Fibroblast of villous mesenchyme (primary cell): ENCODE measurements around the gene IFIH1. TPM values are rescaled to one million over a fixed set of nuclear protein-coding genes. Genes with fewer than 3 reads are reported as not detected.

ENCODE experiments used
- DNase-seq: peaks from one replicate; pipeline ENCODE4 v3.0.0-alpha.2; 2010; ENCODE audit warnings: low read depth
- H3K4me3 ChIP-seq: 2 replicates; pipeline ENCODE4 v1.5.1; 2011; ENCODE audit warnings: low read depth, mild to moderate bottlenecking, low read length
- total RNA-seq: library from RNA; depleted of rRNA; stranded (reverse); fragments of >200 nt; gene quantifications from 2 replicates; pipeline ENCODE4 v1.2.3, GENCODE V29; 2012
- TF ChIP-seq, protein P1 (sequence below): IDR thresholded peaks from 2 replicates; pipeline ENCODE4 v1.5.1; 2012; ENCODE audit warnings: low read depth, mild to moderate bottlenecking, low read length; ENCODE audit not compliant: insufficient read depth

Gene IFIH1
- total RNA-seq, 1 donor: 7.8 TPM

GRCh38 chr2:162253435-162253834, 65.0 kb downstream of the IFIH1 start:
- DNase-seq: no peak
- no peak overlapping the region for H3K4me3 ChIP-seq
- TF ChIP-seq, protein P1, sequence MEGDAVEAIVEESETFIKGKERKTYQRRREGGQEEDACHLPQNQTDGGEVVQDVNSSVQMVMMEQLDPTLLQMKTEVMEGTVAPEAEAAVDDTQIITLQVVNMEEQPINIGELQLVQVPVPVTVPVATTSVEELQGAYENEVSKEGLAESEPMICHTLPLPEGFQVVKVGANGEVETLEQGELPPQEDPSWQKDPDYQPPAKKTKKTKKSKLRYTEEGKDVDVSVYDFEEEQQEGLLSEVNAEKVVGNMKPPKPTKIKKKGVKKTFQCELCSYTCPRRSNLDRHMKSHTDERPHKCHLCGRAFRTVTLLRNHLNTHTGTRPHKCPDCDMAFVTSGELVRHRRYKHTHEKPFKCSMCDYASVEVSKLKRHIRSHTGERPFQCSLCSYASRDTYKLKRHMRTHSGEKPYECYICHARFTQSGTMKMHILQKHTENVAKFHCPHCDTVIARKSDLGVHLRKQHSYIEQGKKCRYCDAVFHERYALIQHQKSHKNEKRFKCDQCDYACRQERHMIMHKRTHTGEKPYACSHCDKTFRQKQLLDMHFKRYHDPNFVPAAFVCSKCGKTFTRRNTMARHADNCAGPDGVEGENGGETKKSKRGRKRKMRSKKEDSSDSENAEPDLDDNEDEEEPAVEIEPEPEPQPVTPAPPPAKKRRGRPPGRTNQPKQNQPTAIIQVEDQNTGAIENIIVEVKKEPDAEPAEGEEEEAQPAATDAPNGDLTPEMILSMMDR: no peak

DNA sequence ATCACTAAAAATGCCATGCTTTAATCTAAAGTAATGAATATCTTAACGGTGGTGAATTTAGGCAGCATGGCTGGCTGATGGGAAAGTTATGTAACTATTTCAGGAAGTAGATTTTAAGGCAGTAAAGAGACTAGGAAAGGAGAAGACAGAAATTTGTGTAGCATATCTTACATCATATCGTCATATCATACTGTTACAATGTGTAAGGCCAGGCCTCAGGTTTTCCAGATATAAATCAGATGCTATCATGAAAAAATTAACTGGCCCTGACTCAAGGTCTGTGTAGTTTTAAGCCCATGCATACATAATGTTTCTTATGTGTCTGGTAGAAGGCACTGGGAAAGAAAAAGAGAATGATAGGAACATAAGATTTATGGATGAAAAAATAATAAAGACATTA, 66.3 kb downstream of the IFIH1 start:
- no peak for DNase-seq
- TF ChIP-seq, protein P1: no peak
- no peak overlapping the region for H3K4me3 ChIP-seq

- peak; percentile 91 for DNase-seq
- TF ChIP-seq, protein P1: no peak
- no peak overlapping the region for H3K4me3 ChIP-seq
Observed at GRCh38 chr2:162245781-162246180, 72.7 kb downstream of the IFIH1 start.

GRCh38 chr2:162245061-162245460, 73.4 kb downstream of the IFIH1 start:
- DNase-seq: peak; percentile 48
- TF ChIP-seq, protein P1: no peak
- H3K4me3 ChIP-seq: no peak overlapping the region

GRCh38 chr2:162244541-162245031, 73.9 kb downstream of the IFIH1 start:
- TF ChIP-seq, protein P1: no peak
- H3K4me3 ChIP-seq: no peak overlapping the region
- DNase-seq: peak; percentile 98

- peak overlapping the region; percentile 82 for H3K4me3 ChIP-seq
- TF ChIP-seq, protein P1: no peak
- DNase-seq: no peak
Observed at GRCh38 chr2:162243715-162244114, 74.8 kb downstream of the IFIH1 start.

- TF ChIP-seq, protein P1: no peak
- peak within 1 kb of the TSS; percentile 82 for H3K4me3 ChIP-seq
- peak; percentile 97 for DNase-seq
Observed at GRCh38 chr2:162243294-162243693, 75.2 kb downstream of the IFIH1 start, which contains the start of gene FAP. FAP (minus strand) TSS chr2:162243445; CDS start chr2:162243327, 118 bp downstream.
